Glutamatergic neuron (in vitro differentiated cells): ENCODE data around the gene UST. TPM values are rescaled to one million over a fixed set of nuclear protein-coding genes. Genes with fewer than 3 reads are reported as not detected.

Experiments used
- DNase-seq: peaks from one replicate; pipeline ENCODE4 v3.0.0; 2022
- H3K27ac Mint-ChIP-seq: one replicate; pipeline ENCODE4 v1.8.0; 2020; ENCODE audit warnings: mild to moderate bottlenecking, mixed read lengths, inconsistent platforms; ENCODE audit not compliant: unreplicated experiment
- H3K27me3 Mint-ChIP-seq: one replicate; pipeline ENCODE4 v1.8.0; 2020; ENCODE audit warnings: mild to moderate bottlenecking, moderate library complexity, mixed read lengths, inconsistent platforms; ENCODE audit not compliant: unreplicated experiment
- H3K36me3 Mint-ChIP-seq: one replicate; pipeline ENCODE4 v1.8.0; 2020; ENCODE audit warnings: mild to moderate bottlenecking, mixed read lengths, inconsistent platforms; ENCODE audit not compliant: unreplicated experiment
- H3K4me1 Mint-ChIP-seq: one replicate; pipeline ENCODE4 v1.8.0; 2020; ENCODE audit warnings: mild to moderate bottlenecking, low read depth, mixed read lengths, inconsistent platforms; ENCODE audit not compliant: unreplicated experiment
- H3K4me3 Mint-ChIP-seq: one replicate; pipeline ENCODE4 v1.8.0; 2020; ENCODE audit warnings: mild to moderate bottlenecking, mixed read lengths, inconsistent platforms; ENCODE audit not compliant: unreplicated experiment
- H3K9me3 Mint-ChIP-seq: one replicate; pipeline ENCODE4 v1.8.0; 2020; ENCODE audit warnings: mild to moderate bottlenecking, moderate library complexity, mixed read lengths, inconsistent platforms; ENCODE audit not compliant: unreplicated experiment
- total RNA-seq: library from RNA; stranded (reverse); fragmentation: NEBNext Ultra II Directional; extraction: Animal tissue kit (Norgen Biotek cat#: 25700); gene quantifications from one replicate; pipeline ENCODE4 v1.2.1, GENCODE V29; 2021; ENCODE audit not compliant: unreplicated experiment
- TF ChIP-seq, protein P1 (sequence below): fragments of 200-600 bp; sonication (generic); IDR thresholded peaks from one replicate; pipeline ENCODE4 v1.5.0; 2021; ENCODE audit not compliant: partially characterized antibody, unreplicated experiment

The UST gene
- total RNA-seq, 1 donor from 2014 or later = 11.2 TPM

DNA sequence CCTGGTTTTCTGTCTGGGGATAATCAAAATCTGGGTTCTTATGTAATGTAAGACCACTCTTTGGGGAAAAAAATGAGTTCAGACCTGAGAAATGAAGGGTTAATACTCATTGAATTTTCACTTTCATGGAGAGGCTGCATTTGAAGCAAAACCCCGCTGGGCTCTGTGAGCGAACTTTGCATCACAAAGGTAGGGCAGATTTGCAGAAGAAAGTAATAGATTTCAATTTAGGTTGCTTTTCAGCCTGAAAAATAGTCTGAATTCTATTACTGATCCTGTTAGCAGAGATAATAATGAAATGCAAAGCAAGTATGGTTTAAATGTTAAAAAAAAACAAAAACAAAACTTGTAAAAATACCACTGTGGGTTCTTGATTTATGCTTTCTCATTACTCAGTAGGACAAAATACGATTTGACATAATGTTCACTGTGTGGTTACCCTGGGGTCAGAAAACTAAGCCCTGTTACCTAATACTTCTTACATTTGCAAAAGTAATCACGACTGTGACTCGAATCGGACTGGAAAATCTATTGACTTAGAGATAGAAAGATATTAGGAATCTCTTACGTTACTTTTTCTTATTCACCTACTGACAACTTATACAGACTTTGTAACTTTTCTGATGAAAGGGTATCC, 72.2 kb downstream of the UST start:
- H3K27me3 Mint-ChIP-seq = no peaks in the 10 kb centered on the region
- no peaks in the 10 kb centered on the region for H3K9me3 Mint-ChIP-seq
- no peak overlapping the region for H3K27ac Mint-ChIP-seq
- TF ChIP-seq, protein P1, sequence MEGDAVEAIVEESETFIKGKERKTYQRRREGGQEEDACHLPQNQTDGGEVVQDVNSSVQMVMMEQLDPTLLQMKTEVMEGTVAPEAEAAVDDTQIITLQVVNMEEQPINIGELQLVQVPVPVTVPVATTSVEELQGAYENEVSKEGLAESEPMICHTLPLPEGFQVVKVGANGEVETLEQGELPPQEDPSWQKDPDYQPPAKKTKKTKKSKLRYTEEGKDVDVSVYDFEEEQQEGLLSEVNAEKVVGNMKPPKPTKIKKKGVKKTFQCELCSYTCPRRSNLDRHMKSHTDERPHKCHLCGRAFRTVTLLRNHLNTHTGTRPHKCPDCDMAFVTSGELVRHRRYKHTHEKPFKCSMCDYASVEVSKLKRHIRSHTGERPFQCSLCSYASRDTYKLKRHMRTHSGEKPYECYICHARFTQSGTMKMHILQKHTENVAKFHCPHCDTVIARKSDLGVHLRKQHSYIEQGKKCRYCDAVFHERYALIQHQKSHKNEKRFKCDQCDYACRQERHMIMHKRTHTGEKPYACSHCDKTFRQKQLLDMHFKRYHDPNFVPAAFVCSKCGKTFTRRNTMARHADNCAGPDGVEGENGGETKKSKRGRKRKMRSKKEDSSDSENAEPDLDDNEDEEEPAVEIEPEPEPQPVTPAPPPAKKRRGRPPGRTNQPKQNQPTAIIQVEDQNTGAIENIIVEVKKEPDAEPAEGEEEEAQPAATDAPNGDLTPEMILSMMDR = no peak
- H3K4me3 Mint-ChIP-seq = no peak overlapping the region
- H3K36me3 Mint-ChIP-seq = peaks cover 10% of the 10 kb centered on the region
- H3K4me1 Mint-ChIP-seq = peaks cover 19% of the 10 kb centered on the region
- no peak for DNase-seq

DNA sequence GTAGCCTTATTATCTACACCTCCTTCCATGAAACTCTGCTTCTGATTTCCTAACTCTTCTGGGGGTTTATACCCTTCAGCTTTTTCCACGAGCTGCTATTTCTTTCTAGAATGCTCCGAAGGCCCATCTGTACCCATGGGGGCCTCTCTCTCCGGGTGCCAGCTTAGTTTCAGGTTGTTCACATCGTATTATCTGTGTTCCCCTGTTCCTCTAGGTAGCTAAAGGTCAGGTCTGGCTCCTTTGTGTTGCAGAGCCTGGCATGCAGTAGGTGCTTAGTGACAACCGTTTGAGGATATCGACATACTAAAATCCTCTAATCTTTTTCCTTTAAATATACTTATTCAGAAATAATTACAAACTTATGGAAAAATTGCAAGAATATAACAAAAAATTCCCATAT, 73.0 kb downstream of the UST start:
- H3K9me3 Mint-ChIP-seq = no peaks in the 10 kb centered on the region
- H3K4me1 Mint-ChIP-seq = peaks cover 19% of the 10 kb centered on the region
- DNase-seq = no peak
- peaks cover 5% of the 10 kb centered on the region for H3K36me3 Mint-ChIP-seq
- TF ChIP-seq, protein P1 = no peak
- no peaks in the 10 kb centered on the region for H3K27me3 Mint-ChIP-seq
- H3K4me3 Mint-ChIP-seq = no peak overlapping the region
- H3K27ac Mint-ChIP-seq = no peak overlapping the region

DNA sequence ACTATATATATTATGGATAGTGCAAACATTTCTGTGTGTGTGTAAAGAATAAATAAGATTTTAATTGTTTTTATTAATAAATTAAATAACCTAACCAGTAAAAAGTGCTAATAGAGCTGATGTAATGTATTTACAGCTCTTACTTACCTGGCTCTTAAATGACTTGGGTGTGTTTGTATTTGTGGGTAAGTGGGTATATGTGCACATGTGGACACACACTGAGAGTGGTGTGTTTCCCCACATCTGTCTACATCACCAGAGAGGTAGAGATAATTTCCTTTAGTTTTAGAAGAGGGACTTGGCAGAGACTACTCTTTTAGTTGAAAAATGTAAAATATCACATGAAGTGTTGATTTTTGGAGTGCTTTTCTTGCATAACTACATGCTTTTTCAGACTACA, 76.0 kb downstream of the UST start:
- DNase-seq = no peak
- TF ChIP-seq, protein P1 = no peak
- no peaks in the 10 kb centered on the region for H3K36me3 Mint-ChIP-seq

DNA sequence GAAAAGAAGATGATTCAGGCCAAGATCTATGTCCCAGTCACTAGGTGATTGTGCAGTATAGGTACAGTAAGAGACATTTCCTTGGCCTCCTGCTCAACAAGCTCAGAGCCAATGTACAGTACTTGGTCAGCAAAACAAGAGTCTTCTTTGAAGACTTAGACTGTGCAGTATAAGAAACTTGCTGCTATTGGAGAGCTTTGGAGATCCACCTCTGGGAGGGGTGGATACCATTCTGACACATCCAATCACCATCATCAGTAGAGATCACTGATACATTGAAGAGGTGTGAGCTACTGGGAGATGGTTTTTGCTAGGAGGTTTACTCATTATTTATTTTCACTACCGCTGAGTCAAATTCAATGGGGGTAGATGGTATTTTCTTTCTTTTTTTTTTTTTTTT, 77.5 kb downstream of the UST start:
- Mint-ChIP-seq H3K27ac (no peak overlapping the region), H3K4me3 (no peak overlapping the region), H3K4me1 (peaks cover 13% of the 10 kb centered on the region), H3K27me3 (no peaks in the 10 kb centered on the region), H3K9me3 (no peaks in the 10 kb centered on the region), H3K36me3 (no peaks in the 10 kb centered on the region)
- no peak for DNase-seq
- TF ChIP-seq, protein P1 = no peak

More for the DNA sequence above, 76.0 kb downstream of the UST start:
- H3K27ac Mint-ChIP-seq = no peak overlapping the region
- no peaks in the 10 kb centered on the region for H3K9me3 Mint-ChIP-seq
- H3K4me1 Mint-ChIP-seq = peaks cover 17% of the 10 kb centered on the region
- no peak overlapping the region for H3K4me3 Mint-ChIP-seq
- no peaks in the 10 kb centered on the region for H3K27me3 Mint-ChIP-seq

DNA sequence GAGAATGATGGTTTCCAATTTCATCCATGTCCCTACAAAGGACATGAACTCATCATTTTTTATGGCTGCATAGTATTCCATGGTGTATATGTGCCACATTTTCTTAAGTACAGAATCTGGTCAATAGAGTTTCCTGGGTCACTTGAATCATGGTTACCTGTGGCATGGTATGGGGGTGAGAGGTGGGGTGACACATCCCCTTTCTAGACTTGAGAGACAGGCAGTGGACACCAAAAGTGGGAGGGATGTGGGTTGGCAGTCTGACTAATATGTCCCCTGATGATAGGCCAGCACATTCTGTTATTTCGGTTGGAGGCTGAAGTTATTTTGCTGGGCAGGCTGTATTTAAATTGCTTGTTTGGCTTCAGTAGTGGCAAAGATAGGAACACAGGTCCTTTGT, 78.1 kb downstream of the UST start:
- Mint-ChIP-seq H3K36me3 (no peaks in the 10 kb centered on the region), H3K9me3 (no peaks in the 10 kb centered on the region), H3K27ac (no peak overlapping the region), H3K27me3 (no peaks in the 10 kb centered on the region), H3K4me1 (peaks cover 10% of the 10 kb centered on the region), H3K4me3 (no peak overlapping the region)
- TF ChIP-seq, protein P1 = no peak
- no peak for DNase-seq
